Measurements from ENCODE around the gene ANKS6. TPM values are rescaled to one million over a fixed set of nuclear protein-coding genes. Genes with fewer than 3 reads are reported as not detected.

The ANKS6 gene
- total RNA-seq, 1 experiment from 2014 or later: 39.2 TPM

DNA sequence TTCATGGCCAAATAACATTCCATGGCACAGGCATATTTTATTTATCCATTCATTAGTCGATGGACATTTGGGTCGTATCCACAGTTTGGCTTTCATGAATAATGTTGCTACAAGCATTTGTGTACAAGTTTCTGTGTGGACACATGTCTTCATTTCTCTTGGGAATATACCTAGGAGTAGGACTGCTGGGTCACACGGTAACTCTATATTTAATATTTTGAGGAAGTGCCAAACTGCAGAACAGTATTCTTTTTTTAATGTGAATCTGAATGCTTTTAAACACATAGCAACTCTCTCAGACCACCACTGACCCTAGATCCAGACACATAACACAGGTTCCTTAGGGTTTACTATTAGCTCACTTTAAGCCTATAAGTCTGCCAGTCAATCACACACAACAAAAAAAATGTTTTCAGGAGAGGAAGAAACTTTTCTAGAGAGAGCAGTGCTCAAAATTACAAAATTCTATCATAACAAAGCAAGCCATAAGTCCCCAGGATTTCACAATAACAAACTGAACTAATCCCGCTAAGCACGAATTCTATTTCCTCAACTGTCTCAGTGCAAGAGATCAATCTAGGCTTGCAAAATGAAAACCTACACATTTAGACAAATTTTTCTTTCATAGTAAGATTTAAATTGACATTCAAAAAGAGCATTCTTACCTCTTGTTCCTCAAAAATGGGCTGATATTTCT, 45.8 kb downstream of the ANKS6 start (continued):
- TF ChIP-seq EGR1 (IDR thresholded peaks at IDR 0.05; ENCODE audit: low read depth) (no peak), EZH2phosphoT487 (IDR thresholded peaks at IDR 0.05; ENCODE audit: borderline replicate concordance) (no peak), SRF (IDR thresholded peaks at IDR 0.05; ENCODE audit: low read depth) (no peak), CEBPB (IDR thresholded peaks at IDR 0.05; ENCODE audit: low read depth) (no peak), POLR2AphosphoS5 (IDR thresholded peaks at IDR 0.05; ENCODE audit: low read depth, low read length) (no peak)

- no peak overlapping the region for H3K27ac ChIP-seq (ENCODE audit: low read depth, low read length)
- POLR2A ChIA-PET: no interaction called here
- no peaks in the 10 kb centered on the region for H3K27me3 ChIP-seq (ENCODE audit: insufficient read depth, low read length)
- no peaks in the 10 kb centered on the region for H3K9me2 ChIP-seq (ENCODE audit: insufficient read depth)
- H3K4me2 ChIP-seq (ENCODE audit: low read length): no peak overlapping the region
- H3K36me3 ChIP-seq (ENCODE audit: control insufficient read depth in 1 of 2, insufficient read depth in 2 of 2, low read length in 2 of 2): peaks cover 8 to 11% of the 10 kb centered on the region in 2 experiments; a peak in 2 of 4 replicates
- H3K79me2 ChIP-seq (ENCODE audit: insufficient read depth, low read length): no peaks in the 10 kb centered on the region
- H3K4me3 ChIP-seq (replicated peaks in 1 of 2; ENCODE audit: low read depth in 1 of 2, low read length in 2 of 2): no peak overlapping the region
- no peaks in the 10 kb centered on the region; a peak in 1 of 4 replicates for H3K4me1 ChIP-seq (ENCODE audit: control insufficient read depth in 1 of 2, insufficient read depth in 2 of 2, low read length in 2 of 2)
- no peak for DNase-seq (ENCODE audit: low read depth, low spot score)
- CTCF ChIA-PET: no interaction called here
- no peaks in the 10 kb centered on the region for H3K9me3 ChIP-seq (ENCODE audit: control insufficient read depth in 1 of 2, insufficient read depth in 1 of 2, low read depth in 1 of 2, low read length in 2 of 2)
- intact Hi-C loops (cut with micrococcal nuclease): no loop called here
- no peak overlapping the region for H2AFZ ChIP-seq (ENCODE audit: low read depth, low read length, poor library complexity, severe bottlenecking)
- RAD21 ChIA-PET (ENCODE audit: low non-redundant PET in 1 of 2, low total read pairs in 2 of 2, uncharacterized antibody in 2 of 2, unreplicated experiment in 2 of 2): no interaction called here
- no peaks in the 10 kb centered on the region for H4K20me1 ChIP-seq (ENCODE audit: insufficient read depth)
- no peak for ATAC-seq
- no TSS peak for BruUV-seq (replicated peaks)
- H3K9ac ChIP-seq (ENCODE audit: low read length): no peak overlapping the region
- TF ChIP-seq ZFX (IDR thresholded peaks at IDR 0.05) (no peak), SIN3A (IDR thresholded peaks at IDR 0.05; ENCODE audit: low read depth) (no peak), POLR2A (IDR thresholded peaks at IDR 0.05; ENCODE audit: borderline replicate concordance, extremely low read depth, insufficient read depth, insufficient read length) (no peak), EZH2phosphoT487 (IDR thresholded peaks at IDR 0.05; ENCODE audit: borderline replicate concordance) (no peak), YY1 (IDR thresholded peaks at IDR 0.05; ENCODE audit: extremely low read depth, insufficient replicate concordance, low read depth, low read length) (no peak), CEBPB (IDR thresholded peaks at IDR 0.05; ENCODE audit: low read depth) (no peak), FOSL1 (IDR thresholded peaks at IDR 0.05; ENCODE audit: low read depth) (no peak)
- TF ChIP-seq, protein P1, sequence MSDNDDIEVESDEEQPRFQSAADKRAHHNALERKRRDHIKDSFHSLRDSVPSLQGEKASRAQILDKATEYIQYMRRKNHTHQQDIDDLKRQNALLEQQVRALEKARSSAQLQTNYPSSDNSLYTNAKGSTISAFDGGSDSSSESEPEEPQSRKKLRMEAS (IDR thresholded peaks at IDR 0.05): no peak
These were observed 48.9 kb downstream of the ANKS6 start for GRCh38 chr9:98747476-98747875.

Measured in HCT116 (cell line).